Neuronal stem cell (in vitro differentiated cells): ENCODE measurements around the gene SPECC1. TPM values are rescaled to one million over a fixed set of nuclear protein-coding genes. Genes with fewer than 3 reads are reported as not detected.
"Not testable (repeated sequence)": the region's sequence is repeated elsewhere in the genome, so short reads cannot be mapped to it uniquely, and the experiment has no call there.

Experiments used
- DNase-seq: peaks from one replicate; pipeline ENCODE4 v3.0.0-alpha.2; 2013; ENCODE audit warnings: low spot score
- H2AFZ ChIP-seq: one replicate; pipeline ENCODE4 v1.6.1; 2013; ENCODE audit warnings: mild to moderate bottlenecking, low read length, inconsistent platforms
- H2AK5ac ChIP-seq: 2 replicates; pipeline ENCODE4 v1.6.1; 2013; ENCODE audit warnings: low read depth, mild to moderate bottlenecking, inconsistent platforms, low read length, moderate library complexity, mixed read lengths
- H2BK120ac ChIP-seq: 2 replicates; pipeline ENCODE4 v1.6.1; 2013; ENCODE audit warnings: low read depth, mild to moderate bottlenecking, inconsistent platforms, low read length, moderate library complexity, mixed read lengths
- H2BK12ac ChIP-seq: one replicate; pipeline ENCODE4 v1.6.1; 2013; ENCODE audit warnings: low read length, inconsistent platforms
- H2BK15ac ChIP-seq: 2 replicates; pipeline ENCODE4 v1.6.1; 2013; ENCODE audit warnings: mild to moderate bottlenecking, low read length, inconsistent platforms, mixed read lengths
- H2BK5ac ChIP-seq: one replicate; pipeline ENCODE4 v1.6.1; 2013; ENCODE audit warnings: inconsistent platforms, mild to moderate bottlenecking, low read length, moderate library complexity
- H3K14ac ChIP-seq: one replicate; pipeline ENCODE4 v1.6.1; 2013; ENCODE audit warnings: low read length, inconsistent platforms
- H3K18ac ChIP-seq: 2 replicates; pipeline ENCODE4 v1.6.1; 2013; ENCODE audit warnings: low read length, inconsistent platforms
- H3K23ac ChIP-seq: 2 replicates; pipeline ENCODE4 v1.6.1; 2013; ENCODE audit warnings: low read depth, mild to moderate bottlenecking, mixed read lengths, low read length, inconsistent platforms; ENCODE audit not compliant: poor library complexity
- H3K27ac ChIP-seq: replicated peaks from 3 replicates; pipeline ENCODE4 v1.5.1; 2013; ENCODE audit warnings: low read length, inconsistent platforms
- H3K27me3 ChIP-seq, 3 experiments: 2 replicates each; pipeline ENCODE4 v1.6.1; 2013; ENCODE audit warnings: low read length in 3 of 3, mild to moderate bottlenecking in 2 of 3, inconsistent platforms in 1 of 3, low read depth in 1 of 3, mixed read lengths in 1 of 3, moderate library complexity in 1 of 3; ENCODE audit not compliant: control insufficient read depth in 3 of 3, insufficient read depth in 3 of 3
- H3K36me3 ChIP-seq, 2 donors: replicated peaks in 1 of 2; 2 replicates each; pipeline ENCODE4 v1.6.1; 2013; ENCODE audit warnings: low read length in 2 of 2; ENCODE audit not compliant: control insufficient read depth in 2 of 2, insufficient read depth in 2 of 2
- H3K4ac ChIP-seq: 2 replicates; pipeline ENCODE4 v1.6.1; 2013; ENCODE audit warnings: inconsistent platforms, mild to moderate bottlenecking, low read length, moderate library complexity
- H3K4me1 ChIP-seq, 2 donors: 1 replicate in 1 of 2; 2 replicates in 1 of 2; pipeline ENCODE4 v1.6.1; 2013; ENCODE audit warnings: low read length in 2 of 2, low read depth in 1 of 2; ENCODE audit not compliant: control insufficient read depth in 2 of 2, insufficient read depth in 1 of 2
- H3K4me2 ChIP-seq: one replicate; pipeline ENCODE4 v1.6.1; 2013; ENCODE audit warnings: mild to moderate bottlenecking, low read length, inconsistent platforms; ENCODE audit not compliant: insufficient read depth, poor library complexity, severe bottlenecking
- H3K4me3 ChIP-seq, 2 donors: 2 replicates each; pipeline ENCODE4 v1.5.1; 2013; ENCODE audit warnings: low read length in 2 of 2, mild to moderate bottlenecking in 2 of 2, inconsistent platforms in 1 of 2, moderate library complexity in 1 of 2
- H3K79me1 ChIP-seq: one replicate; pipeline ENCODE4 v1.6.1; 2013; ENCODE audit warnings: low read depth, mild to moderate bottlenecking, inconsistent platforms, low read length, moderate library complexity
- H3K9ac ChIP-seq: one replicate; pipeline ENCODE4 v1.6.1; 2013; ENCODE audit warnings: mild to moderate bottlenecking, low read depth, low read length, inconsistent platforms; ENCODE audit not compliant: poor library complexity
- H3K9me3 ChIP-seq, 2 donors: replicated peaks in 1 of 2; 2 replicates each; pipeline versions ENCODE3 to v1.6.1; 2013; ENCODE audit warnings: low read length in 2 of 2, mild to moderate bottlenecking in 2 of 2, inconsistent platforms in 1 of 2, low read depth in 1 of 2, mixed read lengths in 1 of 2, moderate library complexity in 1 of 2; ENCODE audit not compliant: control insufficient read depth in 2 of 2, insufficient read depth in 1 of 2
- H4K8ac ChIP-seq: one replicate; pipeline ENCODE4 v1.6.1; 2013; ENCODE audit warnings: low read depth, mild to moderate bottlenecking, inconsistent platforms, low read length, moderate library complexity
- H4K91ac ChIP-seq: one replicate; pipeline ENCODE4 v1.6.1; 2013; ENCODE audit warnings: low read length, low read depth, mild to moderate bottlenecking, inconsistent platforms; ENCODE audit not compliant: poor library complexity
- WGBS, 2 donors: extraction: QIAGEN DNeasy Blood & Tissue Kit; methylation state at CpG; one replicate each; pipeline ENCODE4 v1.1.7; 2013; ENCODE audit warnings: missing lambda C conversion rate in 2 of 2, mixed read lengths in 1 of 2; ENCODE audit not compliant: insufficient read length in 2 of 2, insufficient replicate concordance in 1 of 2; ENCODE audit errors: extremely low coverage in 2 of 2; 5-methylcytosine and 5-hydroxymethylcytosine counted together
- small RNA-seq: library from polyadenylated mRNA; stranded (forward); fragments of <200 nt; extraction: miRNeasy Mini kit (QIAGEN cat#:217004); gene quantifications from one replicate; pipeline ENCODE3, GENCODE V24; 2013; ENCODE audit not compliant: insufficient read depth

Gene SPECC1

DNA sequence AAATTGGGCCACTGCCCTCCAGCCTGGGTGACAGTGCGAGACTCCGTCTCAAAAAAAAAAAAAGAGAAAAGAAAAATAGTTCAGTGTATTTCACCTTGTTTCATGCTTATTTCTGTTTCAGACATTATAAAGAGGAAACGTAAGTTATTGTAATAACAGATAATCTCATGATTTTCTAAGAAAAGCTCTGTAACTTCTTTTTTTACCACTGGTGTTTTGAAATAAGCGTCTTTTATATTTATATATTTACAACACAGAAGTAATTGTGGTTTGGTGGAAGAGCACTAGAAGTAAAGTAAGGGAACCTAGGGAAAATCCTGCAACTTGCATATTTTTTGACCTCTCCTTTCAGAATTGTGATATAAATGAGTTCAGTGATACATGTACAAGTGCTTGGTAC lies 354.7 kb downstream of the SPECC1 start:
- WGBS, 2 donors, result no CpG with 5 or more reads among the region's 4 CpGs

More for the DNA sequence above, 354.7 kb downstream of the SPECC1 start:
- H2BK15ac ChIP-seq, H3K4me1 ChIP-seq, H3K4ac ChIP-seq, H3K9ac ChIP-seq, H3K18ac ChIP-seq, DNase-seq, H2BK5ac ChIP-seq, H3K27me3 ChIP-seq, H3K23ac ChIP-seq, H2BK12ac ChIP-seq, H3K14ac ChIP-seq, H4K91ac ChIP-seq, H3K36me3 ChIP-seq, H3K27ac ChIP-seq, H2BK120ac ChIP-seq, H3K9me3 ChIP-seq, H3K4me3 ChIP-seq, H4K8ac ChIP-seq, H3K4me2 ChIP-seq, H3K79me1 ChIP-seq, H2AFZ ChIP-seq, H2AK5ac ChIP-seq: not testable (repeated sequence)

Small RNAs within 50 kb of the gene (small RNA-seq; reads per million reads assigned to genes)
- gene AC008088.1, result not detected
- not detected for gene RNU6-1057P
- not detected for gene RNU6-258P
- not detected for gene RNU6-467P
